Body of pancreas (tissue), 4 donors: Measurements from ENCODE around the gene CEBPG. TPM values are rescaled to one million over a fixed set of nuclear protein-coding genes. Genes with fewer than 3 reads are reported as not detected.

Experiments used
- ATAC-seq: fragments of 150-250 bp; one replicate; pipeline ENCODE4 v1.9.1; 2016
- DNase-seq, 4 donors: peaks; one replicate each; pipeline ENCODE4 v3.0.0-alpha.2; 2019
- H3K27ac ChIP-seq, 4 donors: fragments of 200-600 bp; sonication (generic); 1 replicate in 3 of 4; 2 replicates in 1 of 4; pipeline versions ENCODE4 v1.5.1 to v1.6.1; 2016 to 2019; ENCODE audit warnings: mild to moderate bottlenecking in 1 of 4, mixed read lengths in 1 of 4, moderate library complexity in 1 of 4
- H3K27me3 ChIP-seq, 2 donors: fragments of 200-600 bp; sonication (generic); one replicate each; pipeline ENCODE4 v1.6.0; 2016; ENCODE audit warnings: mild to moderate bottlenecking in 1 of 2
- H3K36me3 ChIP-seq, 2 donors: fragments of 200-600 bp; sonication (generic); replicated peaks in 1 of 2; 2 replicates each; pipeline ENCODE4 v1.5.1; 2016; ENCODE audit warnings: low read depth in 2 of 2; ENCODE audit not compliant: insufficient read depth in 1 of 2
- H3K4me1 ChIP-seq: fragments of 200-600 bp; sonication (generic); one replicate; pipeline ENCODE4 v1.6.0; 2016
- H3K4me3 ChIP-seq, 2 donors: fragments of 200-600 bp; sonication (generic); 1 replicate in 1 of 2; 2 replicates in 1 of 2; pipeline ENCODE4 v1.5.1; 2016 to 2019
- H3K9me3 ChIP-seq, 3 donors: fragments of 200-600 bp; sonication (generic); 1 replicate in 2 of 3; 2 replicates in 1 of 3; pipeline ENCODE4 v1.5.1; 2016
- CTCF ChIP-seq, 7 experiments: fragments of 450-650 bp in 4 of 7; fragments of 200-600 bp in 3 of 7; sonication (generic) in 3 of 7; IDR thresholded peaks; one replicate each; pipeline ENCODE4 v1.5.1; 2016 to 2019; ENCODE audit warnings: antibody characterized with exemption in 7 of 7
- POLR2A ChIP-seq, 3 donors: fragments of 450-650 bp; IDR thresholded peaks; one replicate each; pipeline ENCODE4 v1.6.1; 2016; ENCODE audit warnings: antibody characterized with exemption in 3 of 3, mild to moderate bottlenecking in 2 of 3
- WGBS, 2 donors: methylation state at CpG; one replicate each; pipeline ENCODE4 v1.1.5; 2017; 5-methylcytosine and 5-hydroxymethylcytosine counted together
- intact Hi-C: fragments of 100-400 bp; cut with DNase I; formaldehyde crosslinking; loops from one replicate; pipeline ENCODE4 v1.15.1; 2023
- total RNA-seq, 2 donors: library from RNA; depleted of rRNA; stranded (reverse); fragments of >200 nt; gene quantifications; one replicate each; pipeline ENCODE4 v1.1.0, GENCODE V29; 2016

Gene CEBPG
- 10 to 100 TPM; 13.2 to 16.3 TPM for total RNA-seq

- whole genome bisulfite sequencing, 2 donors = 0% methylated on average over 105 of the region's 118 CpGs; no CpG with 5 or more reads in 1 of the 2 donors
- no peaks in the 10 kb centered on the region for H3K9me3 ChIP-seq
- H3K4me1 ChIP-seq = peaks cover 40% of the 10 kb centered on the region
- H3K27me3 ChIP-seq = no peaks in the 10 kb centered on the region
- no peaks in the 10 kb centered on the region for H3K36me3 ChIP-seq
- ATAC-seq (peak; percentile 94), DNase-seq (peak; percentile 92 to 95 (median 95))
- H3K4me3 ChIP-seq = peak within 1 kb of the TSS; percentile 44 to 49
- TF ChIP-seq CTCF (IDR thresholded peaks at IDR 0.05) (peak in 3 of 7 experiments; percentile 11 to 55 (median 54)), POLR2A (IDR thresholded peaks at IDR 0.05) (peak; percentile 73 to 90 (median 82))
- intact Hi-C loops = no loop called here
- peak within 1 kb of the TSS; percentile 93 to 99 (median 99) for H3K27ac ChIP-seq
Observed at GRCh38 chr19:33373453-33374235, at the start of gene CEBPG. TSS of gene CEBPG (plus strand) at chr19:33373709. CDS start at chr19:33379240, 5,531 bp downstream.

DNA sequence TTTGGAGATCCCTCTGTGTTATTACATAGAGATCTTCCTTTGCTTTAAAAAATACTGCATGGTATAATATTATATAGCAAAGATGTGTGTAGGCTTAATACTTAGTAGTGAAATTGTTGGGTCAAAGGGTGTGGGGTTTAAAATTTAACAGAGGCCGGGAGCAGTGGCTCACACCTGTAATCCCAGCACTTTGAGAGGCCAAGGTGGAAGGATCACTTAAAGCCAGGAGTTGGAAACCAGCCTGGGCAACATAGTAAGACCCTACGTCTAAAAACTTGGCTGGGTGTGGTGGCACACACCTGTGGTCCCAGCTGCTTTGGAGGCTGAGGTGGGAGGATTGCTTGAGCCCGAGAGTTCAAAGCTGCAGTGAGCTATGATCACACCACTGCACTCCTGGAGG lies 48.9 kb upstream of the CEBPG start:
- no peaks in the 10 kb centered on the region for H3K27me3 ChIP-seq
- H3K9me3 ChIP-seq = peaks cover 0 to 11% (median 0%) of the 10 kb centered on the region in 3 donors
- no peak overlapping the region for H3K4me3 ChIP-seq
- H3K27ac ChIP-seq = no peak overlapping the region
- H3K4me1 ChIP-seq = no peaks in the 10 kb centered on the region
- H3K36me3 ChIP-seq = no peaks in the 10 kb centered on the region
- TF ChIP-seq CTCF (IDR thresholded peaks at IDR 0.05) = no peak
- no peak for TF ChIP-seq POLR2A (IDR thresholded peaks at IDR 0.05)
- 69 to 76% methylated on average over 3 of the region's 3 CpGs for WGBS, 2 donors
- intact Hi-C loops = no loop called here
- DNase-seq = no peak
- ATAC-seq = no peak

DNA sequence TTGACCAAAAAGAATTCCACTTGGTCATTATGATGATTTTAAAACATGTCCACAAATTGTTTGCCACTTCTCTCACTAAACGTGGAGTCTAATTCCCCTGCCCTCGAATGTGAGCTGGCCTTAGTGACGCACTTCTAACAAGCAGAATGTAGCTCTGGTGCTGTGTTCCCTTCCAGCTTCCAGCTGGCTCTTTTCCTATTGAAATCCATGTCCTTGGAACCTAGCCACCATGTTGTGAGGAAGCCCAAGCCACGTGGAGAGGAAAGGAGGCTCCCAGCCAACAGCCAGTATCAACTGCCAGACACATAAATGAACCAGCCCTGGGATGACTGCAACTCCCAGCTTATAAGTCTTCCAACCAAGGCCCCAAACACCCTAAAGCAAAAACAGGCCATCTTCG lies 47.6 kb upstream of the CEBPG start:
- H3K9me3 ChIP-seq = peaks cover 0 to 11% (median 0%) of the 10 kb centered on the region in 3 donors
- no peak for TF ChIP-seq POLR2A (IDR thresholded peaks at IDR 0.05)
- no peak for TF ChIP-seq CTCF (IDR thresholded peaks at IDR 0.05)
- intact Hi-C loops = no loop called here
- H3K4me1 ChIP-seq = no peaks in the 10 kb centered on the region
- H3K27me3 ChIP-seq = no peaks in the 10 kb centered on the region
- WGBS, 2 donors = 61 to 67% methylated on average over 5 of the region's 5 CpGs
- H3K36me3 ChIP-seq = no peaks in the 10 kb centered on the region
- ATAC-seq = peak; percentile 30
- no peak overlapping the region for H3K4me3 ChIP-seq
- peak in 2 of 4 donors; percentile 17 to 27 for DNase-seq
- no peak overlapping the region for H3K27ac ChIP-seq

- TF ChIP-seq POLR2A (IDR thresholded peaks at IDR 0.05) (no peak), CTCF (IDR thresholded peaks at IDR 0.05) (no peak)
- WGBS, 2 donors = 67 to 70% methylated on average over 8 of the region's 8 CpGs
- no peak for ATAC-seq
Observed at GRCh38 chr19:33329060-33329459, 44.4 kb upstream of the CEBPG start.

More at GRCh38 chr19:33329060-33329459, 44.4 kb upstream of the CEBPG start:
- no peak overlapping the region for H3K27ac ChIP-seq
- peaks cover 0 to 11% (median 0%) of the 10 kb centered on the region in 3 donors for H3K9me3 ChIP-seq
- H3K27me3 ChIP-seq = no peaks in the 10 kb centered on the region
- intact Hi-C loops = no loop called here
- H3K36me3 ChIP-seq = no peaks in the 10 kb centered on the region
- H3K4me3 ChIP-seq = no peak overlapping the region
- H3K4me1 ChIP-seq = no peaks in the 10 kb centered on the region
- no peak for DNase-seq
